K562 (cell line): ENCODE data around the gene TNFSF9. TPM values are rescaled to one million over a fixed set of nuclear protein-coding genes. Genes with fewer than 3 reads are reported as not detected.

Source experiments
- CHD2 ChIP-seq: IDR thresholded peaks from 2 replicates; pipeline ENCODE4 v1.6.1; 2011; ENCODE audit warnings: low read depth, low read length
- FOS ChIP-seq: IDR thresholded peaks from 3 replicates; pipeline ENCODE4 v1.6.1; 2011; ENCODE audit not compliant: insufficient read length; ENCODE audit errors: extremely low read depth
- FOXJ2 ChIP-seq: fragments of 200-800 bp; sonication (Bioruptor generic); IDR thresholded peaks from 2 replicates; pipeline ENCODE4 v1.6.1; 2016; ENCODE audit warnings: missing genetic modification characterization, missing compliant biosample characterization
- HSF4 ChIP-seq: fragments of 250-450 bp; sonication (Bioruptor Pico); IDR thresholded peaks from 2 replicates; pipeline ENCODE4 v2.1.2; 2022; ENCODE audit warnings: mild to moderate bottlenecking, moderate library complexity, borderline replicate concordance
- MECOM ChIP-seq: fragments of 250-450 bp; sonication (Bioruptor Pico); IDR thresholded peaks from 2 replicates; pipeline ENCODE4 v1.8.0; 2022; ENCODE audit warnings: inconsistent platforms
- MTA2 ChIP-seq: fragments of 450-650 bp; IDR thresholded peaks from 2 replicates; pipeline ENCODE4 v1.6.1; 2016; ENCODE audit warnings: low read depth
- PHF20 ChIP-seq: fragments of 450-650 bp; IDR thresholded peaks from 2 replicates; pipeline ENCODE4 v1.6.1; 2018; ENCODE audit not compliant: partially characterized antibody
- POLR2A ChIP-seq: fragments of 450-650 bp; conservative IDR thresholded peaks from 2 replicates; pipeline ENCODE4 v1.6.1; 2016
- POLR2H ChIP-seq: IDR thresholded peaks from 2 replicates; pipeline ENCODE4 v1.6.1; 2016; ENCODE audit warnings: missing genetic modification characterization, low read depth, mild to moderate bottlenecking, control low read depth, missing compliant biosample characterization, moderate library complexity
- RB1 ChIP-seq: fragments of 450-650 bp; IDR thresholded peaks from 2 replicates; pipeline ENCODE4 v1.6.1; 2017; ENCODE audit warnings: low read depth, mild to moderate bottlenecking
- SMARCA4 ChIP-seq: fragments of 450-650 bp; IDR thresholded peaks from 2 replicates; pipeline ENCODE4 v1.6.1; 2016
- TBP ChIP-seq: optimal IDR thresholded peaks from 2 replicates; pipeline ENCODE3; 2011; ENCODE audit warnings: low read depth, low read length, improper control_type of control experiment
- U2AF2 ChIP-seq: fragments of 200-400 bp; formaldehyde crosslinking; optimal IDR thresholded peaks from 2 replicates; pipeline ENCODE3; 2017; ENCODE audit warnings: low read depth, mild to moderate bottlenecking, low read length
- ZEB2 ChIP-seq: fragments of 450-650 bp; IDR thresholded peaks from 2 replicates; pipeline ENCODE4 v1.6.1; 2016
- ZNF217 ChIP-seq: sonication (generic); formaldehyde crosslinking; IDR thresholded peaks from 2 replicates; pipeline ENCODE4 v1.8.0; 2022; ENCODE audit warnings: mild to moderate bottlenecking, missing genetic modification reagents
- ZNF444 ChIP-seq: fragments of 250-450 bp; sonication (Bioruptor Pico); IDR thresholded peaks from 2 replicates; pipeline ENCODE4 v1.4.0; 2020; ENCODE audit warnings: mild to moderate bottlenecking, moderate library complexity
- polyA plus RNA-seq, 8 experiments: library from polyadenylated mRNA; depleted of rRNA in 4 of 8; stranded (reverse) in 5 of 8; unstranded in 3 of 8; fragments of >200 nt; fragmentation: Nextera tagmentation in 2 of 8; fragmentation: Illumina TruSeq in 1 of 8; extraction: Ambion mirVana in 2 of 8; extraction: Trizol in 1 of 8; gene quantifications; 2 replicates each; pipeline versions ENCODE4 v1.2.1 to v1.2.3, GENCODE V29; 2011 to 2014; ENCODE audit warnings: inconsistent platforms in 1 of 8, missing spikeins in 1 of 8
- total RNA-seq, 7 experiments: library from RNA; depleted of rRNA in 6 of 7; stranded (reverse); fragments of >200 nt in 6 of 7; fragmentation: Illumina TruSeq in 2 of 7; extraction: Trizol in 2 of 7; gene quantifications; 2 replicates each; pipeline versions ENCODE4 v1.2.1 to v1.2.3, GENCODE V29; 2011 to 2021; ENCODE audit warnings: low replicate concordance in 1 of 7
- TF ChIP-seq, protein P1 (sequence below): sonication (generic); formaldehyde crosslinking; IDR thresholded peaks from 2 replicates; pipeline ENCODE4 v1.8.0; 2022; ENCODE audit warnings: missing genetic modification reagents, mild to moderate bottlenecking, borderline replicate concordance
- TF ChIP-seq, protein P2 (sequence below): fragments of 450-650 bp; formaldehyde crosslinking; conservative IDR thresholded peaks from 2 replicates; pipeline ENCODE4 v1.4.0; 2022; ENCODE audit warnings: mild to moderate bottlenecking, missing genetic modification characterization
- TF ChIP-seq, protein P3 (sequence below): IDR thresholded peaks from 3 replicates; pipeline ENCODE4 v1.6.1; 2011; ENCODE audit warnings: borderline replicate concordance, mild to moderate bottlenecking; ENCODE audit not compliant: insufficient read length, insufficient read depth
- TF ChIP-seq, protein P4 (sequence below): fragments of 200-800 bp; sonication (Bioruptor generic); IDR thresholded peaks from 2 replicates; pipeline ENCODE4 v1.6.1; 2016; ENCODE audit warnings: missing genetic modification characterization, missing compliant biosample characterization
- TF ChIP-seq, protein P5 (sequence below): fragments of 450-650 bp; formaldehyde crosslinking; IDR thresholded peaks from 2 replicates; pipeline ENCODE4 v1.4.0; 2022; ENCODE audit warnings: missing genetic modification characterization

Gene TNFSF9
- total and polyA plus RNA-seq, 9 of the 15 experiments (the other 6 are each of a cell fraction or from before 2014, with no cell fraction given) = 1.4 to 17.9 (median 6.5) TPM

DNA sequence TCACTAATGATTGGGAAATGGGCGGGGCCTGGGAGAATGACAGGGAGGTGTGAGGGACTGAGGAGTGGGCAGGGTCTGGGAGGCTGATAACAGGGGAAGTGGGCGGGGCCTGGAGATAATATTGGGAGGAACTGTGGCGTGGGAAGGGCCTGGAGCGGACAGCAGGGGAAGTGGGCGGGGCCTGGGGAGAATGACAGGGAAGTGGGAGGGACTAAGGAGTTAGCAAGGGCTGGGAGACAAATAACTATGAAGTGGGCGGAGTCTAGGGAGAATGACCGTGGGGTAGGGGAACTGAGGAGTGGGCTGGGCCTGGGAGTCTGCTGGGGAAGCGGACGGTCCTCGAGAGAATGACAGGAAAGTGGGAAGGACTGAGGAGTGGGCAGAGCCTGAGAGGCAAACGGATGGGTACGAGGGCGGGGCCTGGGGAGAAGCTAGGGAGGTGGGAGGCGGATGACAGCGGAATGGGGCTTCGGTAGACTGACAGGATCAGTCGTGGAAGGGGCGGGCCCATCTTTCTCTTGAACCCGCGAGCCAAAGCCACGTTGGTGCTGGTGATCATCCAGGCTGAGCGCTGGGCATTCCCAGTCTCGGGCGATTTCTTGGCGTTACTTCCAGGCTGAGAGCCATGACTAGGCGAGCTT is 14.7 kb upstream of the TNFSF9 start (continued):
- no peak; the same call in 1 of the 2 replicates for TF ChIP-seq SMARCA4
- no peak for TF ChIP-seq ZNF217 (CRISPR knock-in tag)
- TF ChIP-seq, protein P1, sequence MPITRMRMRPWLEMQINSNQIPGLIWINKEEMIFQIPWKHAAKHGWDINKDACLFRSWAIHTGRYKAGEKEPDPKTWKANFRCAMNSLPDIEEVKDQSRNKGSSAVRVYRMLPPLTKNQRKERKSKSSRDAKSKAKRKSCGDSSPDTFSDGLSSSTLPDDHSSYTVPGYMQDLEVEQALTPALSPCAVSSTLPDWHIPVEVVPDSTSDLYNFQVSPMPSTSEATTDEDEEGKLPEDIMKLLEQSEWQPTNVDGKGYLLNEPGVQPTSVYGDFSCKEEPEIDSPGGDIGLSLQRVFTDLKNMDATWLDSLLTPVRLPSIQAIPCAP (CRISPR knock-in tag) = no peak
- TF ChIP-seq, protein P2, sequence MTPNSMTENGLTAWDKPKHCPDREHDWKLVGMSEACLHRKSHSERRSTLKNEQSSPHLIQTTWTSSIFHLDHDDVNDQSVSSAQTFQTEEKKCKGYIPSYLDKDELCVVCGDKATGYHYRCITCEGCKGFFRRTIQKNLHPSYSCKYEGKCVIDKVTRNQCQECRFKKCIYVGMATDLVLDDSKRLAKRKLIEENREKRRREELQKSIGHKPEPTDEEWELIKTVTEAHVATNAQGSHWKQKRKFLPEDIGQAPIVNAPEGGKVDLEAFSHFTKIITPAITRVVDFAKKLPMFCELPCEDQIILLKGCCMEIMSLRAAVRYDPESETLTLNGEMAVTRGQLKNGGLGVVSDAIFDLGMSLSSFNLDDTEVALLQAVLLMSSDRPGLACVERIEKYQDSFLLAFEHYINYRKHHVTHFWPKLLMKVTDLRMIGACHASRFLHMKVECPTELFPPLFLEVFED (CRISPR knock-in tag) = no peak; the same call in 1 of the 2 replicates
- no peak for TF ChIP-seq TBP
- peak; percentile 72 for TF ChIP-seq POLR2A
- TF ChIP-seq FOXJ2 = no peak
- TF ChIP-seq RB1 = no peak
- TF ChIP-seq ZNF444 = no peak
- TF ChIP-seq FOS = no peak
- TF ChIP-seq ZEB2 = 0 out of 2 replicates have a peak, but pooled peaks have one; percentile 42
- no peak for TF ChIP-seq U2AF2
- TF ChIP-seq, protein P3, sequence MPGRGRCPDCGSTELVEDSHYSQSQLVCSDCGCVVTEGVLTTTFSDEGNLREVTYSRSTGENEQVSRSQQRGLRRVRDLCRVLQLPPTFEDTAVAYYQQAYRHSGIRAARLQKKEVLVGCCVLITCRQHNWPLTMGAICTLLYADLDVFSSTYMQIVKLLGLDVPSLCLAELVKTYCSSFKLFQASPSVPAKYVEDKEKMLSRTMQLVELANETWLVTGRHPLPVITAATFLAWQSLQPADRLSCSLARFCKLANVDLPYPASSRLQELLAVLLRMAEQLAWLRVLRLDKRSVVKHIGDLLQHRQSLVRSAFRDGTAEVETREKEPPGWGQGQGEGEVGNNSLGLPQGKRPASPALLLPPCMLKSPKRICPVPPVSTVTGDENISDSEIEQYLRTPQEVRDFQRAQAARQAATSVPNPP = no peak
- TF ChIP-seq CHD2 = 0 out of 2 replicates have a peak, but pooled peaks have one; percentile 8
- TF ChIP-seq, protein P4, sequence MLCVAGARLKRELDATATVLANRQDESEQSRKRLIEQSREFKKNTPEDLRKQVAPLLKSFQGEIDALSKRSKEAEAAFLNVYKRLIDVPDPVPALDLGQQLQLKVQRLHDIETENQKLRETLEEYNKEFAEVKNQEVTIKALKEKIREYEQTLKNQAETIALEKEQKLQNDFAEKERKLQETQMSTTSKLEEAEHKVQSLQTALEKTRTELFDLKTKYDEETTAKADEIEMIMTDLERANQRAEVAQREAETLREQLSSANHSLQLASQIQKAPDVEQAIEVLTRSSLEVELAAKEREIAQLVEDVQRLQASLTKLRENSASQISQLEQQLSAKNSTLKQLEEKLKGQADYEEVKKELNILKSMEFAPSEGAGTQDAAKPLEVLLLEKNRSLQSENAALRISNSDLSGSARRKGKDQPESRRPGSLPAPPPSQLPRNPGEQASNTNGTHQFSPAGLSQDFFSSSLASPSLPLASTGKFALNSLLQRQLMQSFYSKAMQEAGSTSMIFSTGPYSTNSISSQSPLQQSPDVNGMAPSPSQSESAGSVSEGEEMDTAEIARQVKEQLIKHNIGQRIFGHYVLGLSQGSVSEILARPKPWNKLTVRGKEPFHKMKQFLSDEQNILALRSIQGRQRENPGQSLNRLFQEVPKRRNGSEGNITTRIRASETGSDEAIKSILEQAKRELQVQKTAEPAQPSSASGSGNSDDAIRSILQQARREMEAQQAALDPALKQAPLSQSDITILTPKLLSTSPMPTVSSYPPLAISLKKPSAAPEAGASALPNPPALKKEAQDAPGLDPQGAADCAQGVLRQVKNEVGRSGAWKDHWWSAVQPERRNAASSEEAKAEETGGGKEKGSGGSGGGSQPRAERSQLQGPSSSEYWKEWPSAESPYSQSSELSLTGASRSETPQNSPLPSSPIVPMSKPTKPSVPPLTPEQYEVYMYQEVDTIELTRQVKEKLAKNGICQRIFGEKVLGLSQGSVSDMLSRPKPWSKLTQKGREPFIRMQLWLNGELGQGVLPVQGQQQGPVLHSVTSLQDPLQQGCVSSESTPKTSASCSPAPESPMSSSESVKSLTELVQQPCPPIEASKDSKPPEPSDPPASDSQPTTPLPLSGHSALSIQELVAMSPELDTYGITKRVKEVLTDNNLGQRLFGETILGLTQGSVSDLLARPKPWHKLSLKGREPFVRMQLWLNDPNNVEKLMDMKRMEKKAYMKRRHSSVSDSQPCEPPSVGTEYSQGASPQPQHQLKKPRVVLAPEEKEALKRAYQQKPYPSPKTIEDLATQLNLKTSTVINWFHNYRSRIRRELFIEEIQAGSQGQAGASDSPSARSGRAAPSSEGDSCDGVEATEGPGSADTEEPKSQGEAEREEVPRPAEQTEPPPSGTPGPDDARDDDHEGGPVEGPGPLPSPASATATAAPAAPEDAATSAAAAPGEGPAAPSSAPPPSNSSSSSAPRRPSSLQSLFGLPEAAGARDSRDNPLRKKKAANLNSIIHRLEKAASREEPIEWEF (CRISPR knock-in tag) = no peak
- no peak for TF ChIP-seq HSF4 (CRISPR knock-in tag)
- TF ChIP-seq MECOM = no peak
- no peak for TF ChIP-seq PHF20
- TF ChIP-seq MTA2 = no peak; the same call in 1 of the 2 replicates
- TF ChIP-seq, protein P5, sequence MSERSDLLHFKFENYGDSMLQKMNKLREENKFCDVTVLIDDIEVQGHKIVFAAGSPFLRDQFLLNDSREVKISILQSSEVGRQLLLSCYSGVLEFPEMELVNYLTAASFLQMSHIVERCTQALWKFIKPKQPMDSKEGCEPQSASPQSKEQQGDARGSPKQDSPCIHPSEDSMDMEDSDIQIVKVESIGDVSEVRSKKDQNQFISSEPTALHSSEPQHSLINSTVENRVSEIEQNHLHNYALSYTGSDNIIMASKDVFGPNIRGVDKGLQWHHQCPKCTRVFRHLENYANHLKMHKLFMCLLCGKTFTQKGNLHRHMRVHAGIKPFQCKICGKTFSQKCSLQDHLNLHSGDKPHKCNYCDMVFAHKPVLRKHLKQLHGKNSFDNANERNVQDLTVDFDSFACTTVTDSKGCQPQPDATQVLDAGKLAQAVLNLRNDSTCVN (CRISPR knock-in tag) = 0 out of 2 replicates have a peak, but pooled peaks have one; percentile 33
- no peak for TF ChIP-seq POLR2H (tag)
